H1 (cell line): ENCODE results near the gene BBS5. TPM values are rescaled to one million over a fixed set of nuclear protein-coding genes. Genes with fewer than 3 reads are reported as not detected.

Experiments used
- ASH2L ChIP-seq: fragments of 200-600, 300-600 bp; sonication (generic); IDR thresholded peaks from one replicate; pipeline ENCODE4 v1.7.1; 2017; ENCODE audit warnings: low read length
- CEBPB ChIP-seq: IDR thresholded peaks from 2 replicates; pipeline ENCODE4 v1.6.1; 2012; ENCODE audit warnings: low read depth, low read length
- EZH2 ChIP-seq: fragments of 200-600 bp; sonication (generic); IDR thresholded peaks from 2 replicates; pipeline ENCODE4 v1.7.1; 2012; ENCODE audit warnings: low read depth, mild to moderate bottlenecking, moderate library complexity, low read length, inconsistent platforms; ENCODE audit not compliant: severe bottlenecking
- GABPA ChIP-seq: IDR thresholded peaks from 2 replicates; pipeline ENCODE4 v1.6.1; 2011; ENCODE audit warnings: mild to moderate bottlenecking, low read length, moderate library complexity, borderline replicate concordance; ENCODE audit not compliant: insufficient read depth
- HDAC6 ChIP-seq: IDR thresholded peaks from one replicate; pipeline ENCODE4 v1.7.1; 2012; ENCODE audit warnings: low read depth, mild to moderate bottlenecking, inconsistent platforms, low read length, moderate library complexity
- PHF8 ChIP-seq: fragments of 200-600 bp; sonication (generic); conservative IDR thresholded peaks from 2 replicates; pipeline ENCODE4 v1.7.1; 2012; ENCODE audit warnings: low read depth, mild to moderate bottlenecking, inconsistent platforms, low read length, moderate library complexity
- RXRA ChIP-seq: IDR thresholded peaks from 2 replicates; pipeline ENCODE4 v1.6.1; 2011; ENCODE audit warnings: low read depth, mild to moderate bottlenecking, low read length, moderate library complexity; ENCODE audit not compliant: insufficient read depth
- SIX5 ChIP-seq: IDR thresholded peaks from 2 replicates; pipeline ENCODE4 v1.6.1; 2011; ENCODE audit warnings: mild to moderate bottlenecking, low read depth, low read length
- polyA plus RNA-seq, 7 experiments: library from polyadenylated mRNA; depleted of rRNA in 3 of 7; stranded (reverse) in 5 of 7; unstranded in 2 of 7; fragments of >200 nt in 5 of 7; fragments of 200-250 nt in 2 of 7; gene quantifications; 1 replicate in 5 of 7; 2 replicates in 1 of 7; 4 replicates in 1 of 7; pipeline versions ENCODE4 v1.2.1 to v1.2.3, GENCODE V29; 2011 to 2013; ENCODE audit warnings: missing spikeins in 2 of 7, mixed read lengths in 2 of 7
- total RNA-seq: library from RNA; stranded (reverse); fragmentation: NEBNext Ultra II Directional; extraction: Animal tissue kit (Norgen Biotek cat#: 25700); gene quantifications from 2 replicates; pipeline ENCODE4 v1.2.1, GENCODE V29; 2021
- TF ChIP-seq, protein P1 (sequence below), 3 experiments: IDR thresholded peaks; 1 replicate in 2 of 3; 2 replicates in 1 of 3; pipeline versions ENCODE4 v1.5.1 to v1.6.1; 2011; ENCODE audit warnings: low read length in 3 of 3, mild to moderate bottlenecking in 3 of 3, inconsistent platforms in 2 of 3, low read depth in 1 of 3, moderate library complexity in 1 of 3; ENCODE audit not compliant: insufficient read depth in 1 of 3; ENCODE audit errors: control extremely low read depth in 1 of 3

Gene BBS5
- total and polyA plus RNA-seq, 2 of the 8 experiments (the other 6 are each of a cell fraction or from before 2014, with no cell fraction given), result 0.20 to 0.36 TPM

DNA sequence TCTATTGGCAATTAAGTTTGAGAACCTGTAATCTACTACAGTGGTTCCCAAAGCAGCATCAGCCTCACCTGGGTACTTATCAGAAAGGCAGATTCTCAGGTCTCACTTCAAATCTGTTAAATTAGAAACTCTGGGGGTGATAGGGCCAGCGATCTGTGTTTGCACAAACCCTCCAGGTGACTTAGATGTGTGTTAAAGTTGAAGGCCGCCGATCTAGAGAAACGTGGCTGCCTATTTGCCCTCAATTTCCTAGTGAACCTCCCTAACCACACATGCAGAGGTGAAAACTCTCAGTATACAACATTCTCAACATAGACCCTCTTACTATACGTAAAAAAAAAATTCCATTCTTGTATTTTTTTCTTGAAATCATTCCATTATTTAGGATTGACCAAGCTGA lies 44.4 kb downstream of the BBS5 start (continued):
- TF ChIP-seq EZH2 (no peak), SIX5 (no peak), HDAC6 (no peak), GABPA (no peak), PHF8 (no peak), CEBPB (no peak), RXRA (no peak), ASH2L (no peak)
- TF ChIP-seq, protein P1, sequence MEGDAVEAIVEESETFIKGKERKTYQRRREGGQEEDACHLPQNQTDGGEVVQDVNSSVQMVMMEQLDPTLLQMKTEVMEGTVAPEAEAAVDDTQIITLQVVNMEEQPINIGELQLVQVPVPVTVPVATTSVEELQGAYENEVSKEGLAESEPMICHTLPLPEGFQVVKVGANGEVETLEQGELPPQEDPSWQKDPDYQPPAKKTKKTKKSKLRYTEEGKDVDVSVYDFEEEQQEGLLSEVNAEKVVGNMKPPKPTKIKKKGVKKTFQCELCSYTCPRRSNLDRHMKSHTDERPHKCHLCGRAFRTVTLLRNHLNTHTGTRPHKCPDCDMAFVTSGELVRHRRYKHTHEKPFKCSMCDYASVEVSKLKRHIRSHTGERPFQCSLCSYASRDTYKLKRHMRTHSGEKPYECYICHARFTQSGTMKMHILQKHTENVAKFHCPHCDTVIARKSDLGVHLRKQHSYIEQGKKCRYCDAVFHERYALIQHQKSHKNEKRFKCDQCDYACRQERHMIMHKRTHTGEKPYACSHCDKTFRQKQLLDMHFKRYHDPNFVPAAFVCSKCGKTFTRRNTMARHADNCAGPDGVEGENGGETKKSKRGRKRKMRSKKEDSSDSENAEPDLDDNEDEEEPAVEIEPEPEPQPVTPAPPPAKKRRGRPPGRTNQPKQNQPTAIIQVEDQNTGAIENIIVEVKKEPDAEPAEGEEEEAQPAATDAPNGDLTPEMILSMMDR (IDR thresholded peaks at IDR 0.05; ENCODE audit: control extremely low read depth in 1 of 3, insufficient read depth in 1 of 3, low read depth in 1 of 3, low read length in 3 of 3), result no peak
